ENCODE data around the gene C13orf42.
"Not testable (repeated sequence)": the region's sequence is repeated elsewhere in the genome, so short reads cannot be mapped to it uniquely, and the experiment has no call there.

The C13orf42 gene

GRCh38 chr13:51122868-51123566, 11.9 kb upstream of the C13orf42 start:
- DNase-seq (ENCODE audit: low spot score): peak; percentile 82

GRCh38 chr13:51120873-51121272, 9.8 kb upstream of the C13orf42 start:
- peak; percentile 31 for DNase-seq (ENCODE audit: low spot score)

GRCh38 chr13:51118809-51119431, 7.8 kb upstream of the C13orf42 start:
- DNase-seq (ENCODE audit: low spot score): no peak

GRCh38 chr13:51113969-51114368, 2.9 kb upstream of the C13orf42 start:
- DNase-seq (ENCODE audit: low spot score): no peak

GRCh38 chr13:51113186-51113881, 2.3 kb upstream of the C13orf42 start:
- DNase-seq (ENCODE audit: low spot score): no peak

GRCh38 chr13:51112771-51113170, 1.7 kb upstream of the C13orf42 start:
- DNase-seq (ENCODE audit: low spot score): no peak

- no peak for DNase-seq (ENCODE audit: low spot score)
Measured at GRCh38 chr13:51111997-51112396, 923 bp upstream of the C13orf42 start.

- DNase-seq (ENCODE audit: low spot score): no peak
Measured at GRCh38 chr13:51107996-51108395, 3.1 kb downstream of the C13orf42 start.

GRCh38 chr13:51105046-51105445, 6.0 kb downstream of the C13orf42 start:
- no peak for DNase-seq (ENCODE audit: low spot score)

GRCh38 chr13:51101636-51102235, 9.3 kb downstream of the C13orf42 start:
- peak; percentile 32 for DNase-seq (ENCODE audit: low spot score)

GRCh38 chr13:51097353-51098043, 13.6 kb downstream of the C13orf42 start:
- no peak for DNase-seq (ENCODE audit: low spot score)

- no peak for DNase-seq (ENCODE audit: low spot score)
Measured at GRCh38 chr13:51096131-51096530, 14.9 kb downstream of the C13orf42 start.

GRCh38 chr13:51093574-51093973, 17.5 kb downstream of the C13orf42 start:
- DNase-seq (ENCODE audit: low spot score): no peak

- DNase-seq (ENCODE audit: low spot score): no peak
Measured at GRCh38 chr13:51091839-51092238, 19.2 kb downstream of the C13orf42 start.

- no peak for DNase-seq (ENCODE audit: low spot score)
Measured at GRCh38 chr13:51083706-51084105, 27.4 kb downstream of the C13orf42 start.

- DNase-seq (ENCODE audit: low spot score): not testable (repeated sequence)
Measured at GRCh38 chr13:51080478-51081065, 30.5 kb downstream of the C13orf42 start.

GRCh38 chr13:51071493-51071892, 39.6 kb downstream of the C13orf42 start:
- no peak for DNase-seq (ENCODE audit: low spot score)

GRCh38 chr13:51070005-51070649, 40.9 kb downstream of the C13orf42 start:
- DNase-seq (ENCODE audit: low spot score): peak; percentile 80

GRCh38 chr13:51068501-51068900, 42.6 kb downstream of the C13orf42 start:
- no peak for DNase-seq (ENCODE audit: low spot score)

- DNase-seq (ENCODE audit: low spot score): no peak
Measured at GRCh38 chr13:51067706-51068105, 43.4 kb downstream of the C13orf42 start.

GRCh38 chr13:51067210-51067701, 43.8 kb downstream of the C13orf42 start:
- no peak for DNase-seq (ENCODE audit: low spot score)

Data from SK-N-DZ (cell line).